ENCODE results near the gene C3orf22.

GRCh38 chr3:126501054-126501453 lies 57.7 kb downstream of the C3orf22 start:
- TF ChIP-seq, protein P1, sequence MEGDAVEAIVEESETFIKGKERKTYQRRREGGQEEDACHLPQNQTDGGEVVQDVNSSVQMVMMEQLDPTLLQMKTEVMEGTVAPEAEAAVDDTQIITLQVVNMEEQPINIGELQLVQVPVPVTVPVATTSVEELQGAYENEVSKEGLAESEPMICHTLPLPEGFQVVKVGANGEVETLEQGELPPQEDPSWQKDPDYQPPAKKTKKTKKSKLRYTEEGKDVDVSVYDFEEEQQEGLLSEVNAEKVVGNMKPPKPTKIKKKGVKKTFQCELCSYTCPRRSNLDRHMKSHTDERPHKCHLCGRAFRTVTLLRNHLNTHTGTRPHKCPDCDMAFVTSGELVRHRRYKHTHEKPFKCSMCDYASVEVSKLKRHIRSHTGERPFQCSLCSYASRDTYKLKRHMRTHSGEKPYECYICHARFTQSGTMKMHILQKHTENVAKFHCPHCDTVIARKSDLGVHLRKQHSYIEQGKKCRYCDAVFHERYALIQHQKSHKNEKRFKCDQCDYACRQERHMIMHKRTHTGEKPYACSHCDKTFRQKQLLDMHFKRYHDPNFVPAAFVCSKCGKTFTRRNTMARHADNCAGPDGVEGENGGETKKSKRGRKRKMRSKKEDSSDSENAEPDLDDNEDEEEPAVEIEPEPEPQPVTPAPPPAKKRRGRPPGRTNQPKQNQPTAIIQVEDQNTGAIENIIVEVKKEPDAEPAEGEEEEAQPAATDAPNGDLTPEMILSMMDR (conservative IDR thresholded peaks at IDR 0.05 in 1 of 2, IDR thresholded peaks at IDR 0.05 in 1 of 2; ENCODE audit: low read depth in 1 of 2, low read length in 2 of 2), result no peak
- TF ChIP-seq EZH2 (IDR thresholded peaks at IDR 0.05; ENCODE audit: low read length, missing control alignments), result no peak
